GM12878 (cell line): ENCODE results near the gene GSE1. TPM values are rescaled to one million over a fixed set of nuclear protein-coding genes. Genes with fewer than 3 reads are reported as not detected.

Source experiments
- ATAC-seq: fragments of 200-7000 bp; cut with Tn5 transposase; 3 replicates; pipeline ENCODE4 v1.9.1; 2020; ENCODE audit warnings: mild to moderate bottlenecking, moderate library complexity
- BruUV-seq: library from RNA; stranded (reverse); fragments of 400-500 nt; replicated peaks from 2 replicates; lab custom pipeline; 2021; lab: Mats Ljungman, UMichigan
- CTCF ChIA-PET: fragments of 300-600 bp; sonication (Branson Sonifier 250); formaldehyde crosslinking; extraction: SDS; loops from one replicate; lab custom pipeline; 2021; ENCODE audit warnings: inconsistent platforms; lab: Yijun Ruan, JAX
- POLR2A ChIA-PET: fragments of 350-600 bp; formaldehyde crosslinking; extraction: SDS; loops from one replicate; lab custom pipeline; 2021; ENCODE audit warnings: inconsistent platforms; lab: Charles Lee
- RAD21 ChIA-PET: fragments of 300-600 bp; sonication (Branson Sonifier 250); formaldehyde crosslinking; loops from one replicate; lab custom pipeline; 2023; ENCODE audit warnings: antibody characterized with exemption; ENCODE audit not compliant: unreplicated experiment; lab: Charles Lee
- SMC1A ChIA-PET: fragments of 300-600 bp; sonication (Branson Sonifier 250); formaldehyde crosslinking; loops from one replicate; lab custom pipeline; 2023; ENCODE audit not compliant: unreplicated experiment, uncharacterized antibody; lab: Charles Lee
- DNase-seq: peaks from one replicate; pipeline ENCODE4 v3.0.0-alpha.2; 2011; ENCODE audit warnings: low read depth, low spot score
- FAIRE-seq: peaks from 3 replicates; lab custom pipeline; 2011; peaks lifted over from hg19 to GRCh38; lab: Jason Lieb, UNC
- H2AFZ ChIP-seq: 2 replicates; pipeline ENCODE4 v1.6.0; 2011; ENCODE audit warnings: low read depth, low read length, control low read depth; ENCODE audit not compliant: control insufficient read depth
- H3K27ac ChIP-seq: 2 replicates; pipeline ENCODE4 v1.5.1; 2011; ENCODE audit warnings: control low read depth; ENCODE audit not compliant: control insufficient read depth, insufficient read depth
- H3K27me3 ChIP-seq, 2 experiments: replicated peaks in 1 of 2; 2 replicates each; pipeline versions ENCODE4 v1.6.0 to v1.6.1; 2011; ENCODE audit warnings: low read length in 1 of 2; ENCODE audit not compliant: control insufficient read depth in 2 of 2, insufficient read depth in 2 of 2
- H3K36me3 ChIP-seq, 2 experiments: 2 replicates each; pipeline ENCODE4 v1.5.1; 2011; ENCODE audit warnings: low read length in 1 of 2; ENCODE audit not compliant: control insufficient read depth in 2 of 2, insufficient read depth in 2 of 2
- H3K4me1 ChIP-seq: 2 replicates; pipeline ENCODE4 v1.6.1; 2011; ENCODE audit warnings: mild to moderate bottlenecking, low read length, moderate library complexity, mixed read lengths; ENCODE audit not compliant: control insufficient read depth, insufficient read depth
- H3K4me2 ChIP-seq: 2 replicates; pipeline ENCODE4 v1.6.0; 2011; ENCODE audit warnings: control low read depth; ENCODE audit not compliant: control insufficient read depth, insufficient read depth
- H3K4me3 ChIP-seq: fragments of 200-600 bp; sonication (generic); 2 replicates; pipeline ENCODE4 v1.5.1; 2016
- H3K79me2 ChIP-seq: 2 replicates; pipeline ENCODE4 v1.6.0; 2011; ENCODE audit warnings: low read length; ENCODE audit not compliant: control insufficient read depth, insufficient read depth
- H3K9ac ChIP-seq: 2 replicates; pipeline ENCODE4 v1.8.0; 2011; ENCODE audit warnings: low read length, control low read depth, mixed read lengths; ENCODE audit not compliant: control insufficient read depth, insufficient read depth
- H3K9me3 ChIP-seq: replicated peaks from 3 replicates; pipeline ENCODE4 v1.5.1; 2011; ENCODE audit warnings: mild to moderate bottlenecking, low read length; ENCODE audit not compliant: control insufficient read depth, insufficient read depth
- H4K20me1 ChIP-seq: 2 replicates; pipeline ENCODE4 v1.6.0; 2011; ENCODE audit not compliant: control insufficient read depth, insufficient read depth
- CUX1 ChIP-seq: IDR thresholded peaks from 2 replicates; pipeline ENCODE4 v1.6.1; 2012; ENCODE audit warnings: improper control_type of control experiment, low read depth, low read length; ENCODE audit not compliant: insufficient replicate concordance
- FOXK2 ChIP-seq: fragments of 450-650 bp; IDR thresholded peaks from 2 replicates; pipeline ENCODE4 v1.6.1; 2017; ENCODE audit warnings: mild to moderate bottlenecking, moderate library complexity
- JUNB ChIP-seq: IDR thresholded peaks from 2 replicates; pipeline ENCODE4 v1.6.1; 2016; ENCODE audit warnings: antibody characterized with exemption, mild to moderate bottlenecking
- JUND ChIP-seq: IDR thresholded peaks from 2 replicates; pipeline ENCODE4 v1.6.1; 2012; ENCODE audit warnings: low read depth, mild to moderate bottlenecking, low read length, improper control_type of control experiment, moderate library complexity
- KAT2A ChIP-seq: conservative IDR thresholded peaks from 2 replicates; pipeline ENCODE4 v1.6.1; 2011; ENCODE audit warnings: low read depth, low read length; ENCODE audit not compliant: control insufficient read depth
- REST ChIP-seq: IDR thresholded peaks from 2 replicates; pipeline ENCODE4 v1.6.1; 2012; ENCODE audit warnings: mild to moderate bottlenecking, low read depth, low read length
- ZNF207 ChIP-seq: fragments of 450-650 bp; IDR thresholded peaks from 2 replicates; pipeline ENCODE4 v1.6.1; 2014; ENCODE audit warnings: antibody characterized with exemption, mild to moderate bottlenecking, borderline replicate concordance
- ZNF592 ChIP-seq: fragments of 450-650 bp; IDR thresholded peaks from 2 replicates; pipeline ENCODE4 v1.6.1; 2017; ENCODE audit warnings: mild to moderate bottlenecking, moderate library complexity
- WGBS: methylation state at CpG from one replicate; pipeline ENCODE4 v1.1.6; 2016; ENCODE audit warnings: low lambda C conversion rate; ENCODE audit not compliant: insufficient replicate concordance, insufficient coverage; ENCODE audit errors: missing lambda C conversion rate; 5-methylcytosine and 5-hydroxymethylcytosine counted together
- in situ Hi-C: fragments of 300-500 bp; cut with MboI; formaldehyde crosslinking; loops from 9 replicates; pipeline ENCODE4 v1.14.3; 2018; ENCODE audit warnings: mixed read lengths
- intact Hi-C: fragments of 100-400 bp; cut with micrococcal nuclease; formaldehyde crosslinking; loops from one replicate; pipeline ENCODE4 v1.14.2; 2022; ENCODE audit not compliant: unreplicated experiment
- polyA plus RNA-seq, 11 experiments: library from polyadenylated mRNA; depleted of rRNA in 4 of 11; unstranded in 6 of 11; stranded (reverse) in 5 of 11; fragments of >200 nt; fragmentation: Nextera tagmentation in 4 of 11; fragmentation: Illumina TruSeq in 1 of 11; extraction: Ambion mirVana in 4 of 11; extraction: Trizol in 1 of 11; gene quantifications; 1 replicate in 1 of 11; 2 replicates in 10 of 11; pipeline versions ENCODE4 v1.2.1 to v1.2.3, GENCODE V29; 2011 to 2016; ENCODE audit warnings: inconsistent platforms in 2 of 11, missing spikeins in 2 of 11, low read depth in 1 of 11
- total RNA-seq, 4 experiments: library from RNA; depleted of rRNA in 3 of 4; stranded (reverse); fragments of >200 nt in 3 of 4; fragmentation: Illumina TruSeq in 1 of 4; extraction: Trizol in 1 of 4; gene quantifications; 2 replicates each; pipeline versions ENCODE4 v1.2.1 to v1.2.3, GENCODE V29; 2013 to 2021

Gene GSE1
- total and polyA plus RNA-seq, 10 of the 15 experiments (the other 5 are each of a cell fraction or from before 2014, with no cell fraction given): 4.6 to 58.7 (median 18.2) TPM

- H3K9me3 ChIP-seq: no peaks in the 10 kb centered on the region; the same call in 2 of the 3 replicates
- no peak overlapping the region for H2AFZ ChIP-seq
- RAD21 ChIA-PET: no interaction called here
- no peak for ATAC-seq
- SMC1A ChIA-PET: no interaction called here
- H3K4me1 ChIP-seq: no peaks in the 10 kb centered on the region
- DNase-seq: no peak
- POLR2A ChIA-PET: no interaction called here
- H3K4me3 ChIP-seq: no peak overlapping the region
- H3K27ac ChIP-seq: no peak overlapping the region
- WGBS: 70% methylated on average over 9 of the region's 9 CpGs
- H3K36me3 ChIP-seq: no peaks in the 10 kb centered on the region
- H3K4me2 ChIP-seq: no peak overlapping the region
- CTCF ChIA-PET: no interaction called here
- no peaks in the 10 kb centered on the region for H3K79me2 ChIP-seq
- intact Hi-C loops (loop anchor here (10.0 kb wide), 1 partner anchor 316 kb away; no protein-coding TSS in a partner anchor), in situ Hi-C loops (no loop called here)
- no peaks in the 10 kb centered on the region for H4K20me1 ChIP-seq
- no TSS peak for BruUV-seq
- no peak for FAIRE-seq
- H3K27me3 ChIP-seq: no peaks in the 10 kb centered on the region
- no peak overlapping the region for H3K9ac ChIP-seq
- TF ChIP-seq FOXK2 (no peak), CUX1 (no peak), ZNF207 (no peak), KAT2A (no peak), JUND (no peak), REST (no peak), JUNB (no peak), ZNF592 (no peak)
These were observed 97.6 kb downstream of the GSE1 start for GRCh38 chr16:85710732-85711131.
